Stomach (tissue), 9 donors: ENCODE results near the gene ROCK1. TPM values are rescaled to one million over a fixed set of nuclear protein-coding genes. Genes with fewer than 3 reads are reported as not detected.

Source experiments
- DNase-seq, 2 donors: peaks; one replicate each; pipeline versions ENCODE4 v3.0.0 to v3.0.0-alpha.2; 2013 to 2019
- H3K27ac ChIP-seq, 5 donors: fragments of 200-600 bp in 4 of 5; sonication (generic) in 4 of 5; one replicate each; pipeline ENCODE4 v1.5.1; 2013 to 2019; ENCODE audit warnings: mild to moderate bottlenecking in 1 of 5, moderate library complexity in 1 of 5
- H3K27me3 ChIP-seq, 3 donors: fragments of 200-600 bp; sonication (generic); one replicate each; pipeline ENCODE4 v1.5.1; 2017 to 2019; ENCODE audit warnings: mixed run types in 1 of 3
- H3K36me3 ChIP-seq, 4 donors: fragments of 200-600 bp; sonication (generic); 1 replicate in 3 of 4; 2 replicates in 1 of 4; pipeline ENCODE4 v1.5.1; 2016 to 2019
- H3K4me1 ChIP-seq, 4 donors: fragments of 200-600 bp; sonication (generic); one replicate each; pipeline ENCODE4 v1.5.1; 2016 to 2019
- H3K4me3 ChIP-seq, 4 donors: fragments of 200-600 bp; sonication (generic) in 3 of 4; one replicate each; pipeline ENCODE4 v1.5.1; 2016 to 2019; ENCODE audit warnings: mild to moderate bottlenecking in 1 of 4
- H3K9me3 ChIP-seq, 4 donors: fragments of 200-600 bp; sonication (generic); one replicate each; pipeline ENCODE4 v1.5.1; 2016 to 2019
- EP300 ChIP-seq: sonication (generic); formaldehyde crosslinking; IDR thresholded peaks from one replicate; pipeline ENCODE4 v1.6.1; 2017; ENCODE audit warnings: antibody characterized with exemption
- POLR2A ChIP-seq, 4 donors: fragments of 450-650 bp; IDR thresholded peaks; one replicate each; pipeline ENCODE4 v1.6.1; 2016; ENCODE audit warnings: antibody characterized with exemption in 4 of 4, control low read depth in 2 of 4, mild to moderate bottlenecking in 1 of 4, moderate library complexity in 1 of 4
- POLR2AphosphoS5 ChIP-seq, 3 donors: sonication (generic); formaldehyde crosslinking; IDR thresholded peaks; one replicate each; pipeline ENCODE4 v1.6.1; 2016; ENCODE audit warnings: antibody characterized with exemption in 3 of 3
- WGBS, 5 donors: extraction: QIAGEN DNeasy Blood & Tissue Kit in 3 of 5; methylation state at CpG; one replicate each; pipeline versions ENCODE4 v1.1.5 to v1.1.7; 2013 to 2018; 5-methylcytosine and 5-hydroxymethylcytosine counted together
- intact Hi-C: fragments of 100-400 bp; cut with DNase I; formaldehyde crosslinking; loops from one replicate; pipeline ENCODE4 v1.15.1; 2023; ENCODE audit warnings: low total_unique reads
- polyA plus RNA-seq, 3 donors: library from polyadenylated mRNA; stranded (reverse); fragments of 200-250 nt; gene quantifications; one replicate each; pipeline ENCODE4 v1.2.3, GENCODE V29; 2013
- total RNA-seq, 5 donors: library from RNA; depleted of rRNA; stranded (reverse); fragments of >200 nt; gene quantifications; one replicate each; pipeline versions ENCODE4 v1.1.0 to v1.2.3, GENCODE V29; 2014 to 2016
- TF ChIP-seq, protein P1 (sequence below), 7 experiments: fragments of 450-650 bp in 4 of 7; fragments of 200-600 bp in 3 of 7; sonication (generic) in 3 of 7; IDR thresholded peaks; one replicate each; pipeline ENCODE4 v1.5.1; 2016 to 2019; ENCODE audit warnings: antibody characterized with exemption in 7 of 7, control low read depth in 2 of 7, mild to moderate bottlenecking in 1 of 7
- donor health status: healthy with polysubstance abuse.
- donor health status: Bipolar disorder and iron deficiency.
- donor health status: healthy.

Gene ROCK1
- total and polyA plus RNA-seq, 8 donors: 6.5 to 215 (median 65.8) TPM

DNA sequence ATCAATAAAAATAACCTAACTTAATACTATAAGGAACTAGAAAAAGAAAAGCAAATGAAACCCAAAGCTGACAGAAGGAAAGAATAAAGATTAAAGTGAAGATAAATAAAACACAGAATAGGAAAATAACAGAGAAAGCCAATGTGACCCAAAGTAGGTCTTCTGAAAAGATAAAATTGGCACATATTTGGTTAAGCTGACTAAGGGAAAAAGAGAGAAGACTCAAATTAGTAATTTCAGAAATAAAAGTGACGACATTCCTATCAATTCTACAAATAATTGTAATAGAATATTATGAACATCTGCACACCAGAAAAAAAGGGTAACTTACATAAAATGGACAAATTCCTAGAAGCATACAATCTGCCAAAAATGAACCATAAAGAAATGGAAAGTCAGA is 30.2 kb downstream of the ROCK1 start:
- Histone ChIP-seq H3K4me3 (no peak overlapping the region), H3K36me3 (no peaks in the 10 kb centered on the region), H3K27ac (no peak overlapping the region), H3K4me1 (peaks cover 12 to 45% (median 26%) of the 10 kb centered on the region in 4 donors), H3K9me3 (peaks cover 0 to 7% (median 0%) of the 10 kb centered on the region in 4 donors), H3K27me3 (no peaks in the 10 kb centered on the region)
- 87 to 97% (median 94%) methylated on average over 1 of the region's 1 CpG for WGBS, 5 donors
- intact Hi-C loops: no loop called here
- DNase-seq: no peak
- TF ChIP-seq, protein P1, sequence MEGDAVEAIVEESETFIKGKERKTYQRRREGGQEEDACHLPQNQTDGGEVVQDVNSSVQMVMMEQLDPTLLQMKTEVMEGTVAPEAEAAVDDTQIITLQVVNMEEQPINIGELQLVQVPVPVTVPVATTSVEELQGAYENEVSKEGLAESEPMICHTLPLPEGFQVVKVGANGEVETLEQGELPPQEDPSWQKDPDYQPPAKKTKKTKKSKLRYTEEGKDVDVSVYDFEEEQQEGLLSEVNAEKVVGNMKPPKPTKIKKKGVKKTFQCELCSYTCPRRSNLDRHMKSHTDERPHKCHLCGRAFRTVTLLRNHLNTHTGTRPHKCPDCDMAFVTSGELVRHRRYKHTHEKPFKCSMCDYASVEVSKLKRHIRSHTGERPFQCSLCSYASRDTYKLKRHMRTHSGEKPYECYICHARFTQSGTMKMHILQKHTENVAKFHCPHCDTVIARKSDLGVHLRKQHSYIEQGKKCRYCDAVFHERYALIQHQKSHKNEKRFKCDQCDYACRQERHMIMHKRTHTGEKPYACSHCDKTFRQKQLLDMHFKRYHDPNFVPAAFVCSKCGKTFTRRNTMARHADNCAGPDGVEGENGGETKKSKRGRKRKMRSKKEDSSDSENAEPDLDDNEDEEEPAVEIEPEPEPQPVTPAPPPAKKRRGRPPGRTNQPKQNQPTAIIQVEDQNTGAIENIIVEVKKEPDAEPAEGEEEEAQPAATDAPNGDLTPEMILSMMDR (IDR thresholded peaks at IDR 0.05): no peak
- TF ChIP-seq POLR2A (IDR thresholded peaks at IDR 0.05) (no peak), EP300 (no peak), POLR2AphosphoS5 (IDR thresholded peaks at IDR 0.05) (no peak)

- 94 to 100% (median 97%) methylated on average over 1 of the region's 1 CpG for WGBS, 5 donors
- Histone ChIP-seq H3K4me1 (peaks cover 12 to 50% (median 31%) of the 10 kb centered on the region in 4 donors), H3K9me3 (peaks cover 0 to 7% (median 0%) of the 10 kb centered on the region in 4 donors), H3K27me3 (no peaks in the 10 kb centered on the region), H3K27ac (no peak overlapping the region), H3K36me3 (no peaks in the 10 kb centered on the region), H3K4me3 (no peak overlapping the region)
- intact Hi-C loops: no loop called here
- no peak for TF ChIP-seq POLR2AphosphoS5 (IDR thresholded peaks at IDR 0.05)
- no peak for TF ChIP-seq EP300
- DNase-seq: no peak
Observed at GRCh38 chr18:21080576-21080975, 31.0 kb downstream of the ROCK1 start.

GRCh38 chr18:21074336-21075323 is 37.0 kb downstream of the ROCK1 start:
- WGBS, 5 donors: 45 to 61% (median 51%) methylated on average over 3 of the region's 3 CpGs
- intact Hi-C loops: no loop called here
- H3K9me3 ChIP-seq: no peaks in the 10 kb centered on the region
- TF ChIP-seq, protein P1 (IDR thresholded peaks at IDR 0.05): no peak
- TF ChIP-seq EP300: no peak
- no peak for TF ChIP-seq POLR2AphosphoS5 (IDR thresholded peaks at IDR 0.05)
- TF ChIP-seq POLR2A (IDR thresholded peaks at IDR 0.05): no peak
- H3K27me3 ChIP-seq: no peaks in the 10 kb centered on the region
- H3K27ac ChIP-seq: no peak overlapping the region
- H3K36me3 ChIP-seq: no peaks in the 10 kb centered on the region
- DNase-seq: peak in 1 of 2 donors; percentile 7
- H3K4me1 ChIP-seq: peaks cover 22 to 82% (median 57%) of the 10 kb centered on the region in 4 donors
- H3K4me3 ChIP-seq: no peak overlapping the region

DNA sequence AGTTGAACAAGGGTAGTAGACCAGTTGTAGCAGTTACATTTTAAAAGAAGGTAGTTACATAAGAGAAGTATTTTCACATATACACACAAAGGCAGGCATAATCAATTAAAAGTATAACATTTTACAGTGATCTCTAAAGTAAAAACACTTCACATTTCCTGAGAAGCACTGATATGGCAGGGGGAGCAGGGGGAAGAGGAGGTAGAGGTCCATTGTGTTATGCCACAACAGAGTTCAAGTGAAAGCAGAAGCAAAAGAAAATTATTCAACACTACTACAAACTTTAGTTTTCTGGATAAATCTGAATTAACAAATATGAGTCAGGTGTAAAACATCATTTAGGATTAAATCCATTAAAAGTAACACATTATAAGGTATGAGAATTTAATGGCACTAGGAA is 38.4 kb downstream of the ROCK1 start:
- peaks cover 12 to 71% (median 45%) of the 10 kb centered on the region in 4 donors for H3K4me1 ChIP-seq
- H3K27ac ChIP-seq: no peak overlapping the region
- no peak for DNase-seq
- TF ChIP-seq EP300 (no peak), POLR2AphosphoS5 (IDR thresholded peaks at IDR 0.05) (no peak), POLR2A (IDR thresholded peaks at IDR 0.05) (no peak)
- TF ChIP-seq, protein P1 (IDR thresholded peaks at IDR 0.05): no peak
- peaks cover 0 to 4% (median 0%) of the 10 kb centered on the region in 4 donors for H3K36me3 ChIP-seq
- no peaks in the 10 kb centered on the region for H3K27me3 ChIP-seq
- no peaks in the 10 kb centered on the region for H3K9me3 ChIP-seq
- intact Hi-C loops: no loop called here
- H3K4me3 ChIP-seq: no peak overlapping the region

DNA sequence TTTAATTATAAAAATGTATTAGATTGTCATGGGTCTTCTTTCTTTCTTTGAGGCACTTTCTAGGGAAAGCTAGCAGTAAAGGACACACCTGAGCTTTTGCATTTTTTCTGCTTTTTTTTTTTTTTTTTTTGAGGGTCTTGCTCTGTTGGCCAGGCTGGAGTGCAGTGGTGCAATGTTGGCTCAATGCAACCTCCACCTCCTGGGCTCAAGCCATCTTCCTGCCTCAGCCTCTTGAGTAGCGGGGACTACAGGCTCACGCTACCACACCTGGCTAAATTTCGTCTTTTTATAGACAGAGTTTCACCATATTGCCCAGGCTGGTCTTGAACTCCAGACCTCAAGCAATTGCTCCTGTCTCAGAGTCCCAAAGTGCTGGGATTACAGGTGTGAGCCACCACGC is 40.5 kb downstream of the ROCK1 start:
- WGBS, 5 donors: 82 to 100% (median 91%) methylated on average over 4 of the region's 4 CpGs
- no peak for DNase-seq
- Histone ChIP-seq H3K4me1 (peaks cover 12 to 64% (median 32%) of the 10 kb centered on the region in 4 donors), H3K9me3 (no peaks in the 10 kb centered on the region), H3K27me3 (no peaks in the 10 kb centered on the region), H3K36me3 (peaks cover 0 to 5% (median 2%) of the 10 kb centered on the region in 4 donors), H3K27ac (no peak overlapping the region), H3K4me3 (no peak overlapping the region)
- TF ChIP-seq POLR2AphosphoS5 (IDR thresholded peaks at IDR 0.05) (no peak), EP300 (no peak), POLR2A (IDR thresholded peaks at IDR 0.05) (no peak)
- TF ChIP-seq, protein P1 (IDR thresholded peaks at IDR 0.05): no peak
- intact Hi-C loops: no loop called here
